BE2C (cell line): ENCODE measurements around the gene NPHP4.

Experiments used
- DNase-seq: peaks from one replicate; pipeline ENCODE4 v3.0.0-alpha.2; 2020
- H3K27me3 ChIP-seq: fragments of 250-450 bp; sonication (Bioruptor Pico); 2 replicates; pipeline ENCODE4 v1.5.1; 2020; ENCODE audit warnings: mild to moderate bottlenecking
- H3K36me3 ChIP-seq: fragments of 250-450 bp; sonication (Bioruptor Pico); 2 replicates; pipeline ENCODE4 v1.5.1; 2020; ENCODE audit warnings: mild to moderate bottlenecking
- H3K4me1 ChIP-seq: fragments of 250-450 bp; sonication (Bioruptor Pico); 2 replicates; pipeline ENCODE4 v1.5.1; 2020
- H3K4me3 ChIP-seq: 2 replicates; pipeline ENCODE4 v1.5.1; 2011; ENCODE audit warnings: low read depth, low read length
- H3K9me3 ChIP-seq: fragments of 250-450 bp; sonication (Bioruptor Pico); 2 replicates; pipeline ENCODE4 v1.5.1; 2020
- CTCF ChIP-seq: IDR thresholded peaks from 2 replicates; pipeline ENCODE4 v1.5.1; 2012; ENCODE audit warnings: mild to moderate bottlenecking, low read depth, low read length

The NPHP4 gene

GRCh38 chr1:5820026-5820421 lies 172.2 kb downstream of the NPHP4 start:
- H3K9me3 ChIP-seq, result no peaks in the 10 kb centered on the region

GRCh38 chr1:5819391-5820025 lies 172.7 kb downstream of the NPHP4 start:
- H3K4me1 ChIP-seq, result no peaks in the 10 kb centered on the region

More at GRCh38 chr1:5820026-5820421, 172.2 kb downstream of the NPHP4 start:
- no peak for DNase-seq
- TF ChIP-seq CTCF, result no peak
- Histone ChIP-seq H3K4me1 (no peaks in the 10 kb centered on the region), H3K4me3 (no peak overlapping the region), H3K27me3 (no peaks in the 10 kb centered on the region), H3K36me3 (no peaks in the 10 kb centered on the region)

GRCh38 chr1:5818755-5819154 lies 173.5 kb downstream of the NPHP4 start:
- Histone ChIP-seq H3K9me3 (no peaks in the 10 kb centered on the region), H3K27me3 (no peaks in the 10 kb centered on the region), H3K4me1 (no peaks in the 10 kb centered on the region), H3K36me3 (no peaks in the 10 kb centered on the region), H3K4me3 (no peak overlapping the region)
- TF ChIP-seq CTCF, result no peak
- DNase-seq, result no peak

More at GRCh38 chr1:5819391-5820025, 172.7 kb downstream of the NPHP4 start:
- no peak for TF ChIP-seq CTCF
- H3K36me3 ChIP-seq, result no peaks in the 10 kb centered on the region
- no peak overlapping the region for H3K4me3 ChIP-seq
- no peak for DNase-seq
- H3K27me3 ChIP-seq, result no peaks in the 10 kb centered on the region
- H3K9me3 ChIP-seq, result no peaks in the 10 kb centered on the region

GRCh38 chr1:5815716-5816115 lies 176.5 kb downstream of the NPHP4 start:
- H3K4me1 ChIP-seq, result no peaks in the 10 kb centered on the region
- TF ChIP-seq CTCF, result no peak

GRCh38 chr1:5815211-5815610 lies 177.0 kb downstream of the NPHP4 start:
- H3K27me3 ChIP-seq, result no peaks in the 10 kb centered on the region
- H3K36me3 ChIP-seq, result no peaks in the 10 kb centered on the region
- DNase-seq, result no peak
- no peaks in the 10 kb centered on the region for H3K4me1 ChIP-seq
- H3K9me3 ChIP-seq, result no peaks in the 10 kb centered on the region
- no peak for TF ChIP-seq CTCF
- H3K4me3 ChIP-seq, result no peak overlapping the region

More at GRCh38 chr1:5815716-5816115, 176.5 kb downstream of the NPHP4 start:
- Histone ChIP-seq H3K4me3 (no peak overlapping the region), H3K36me3 (no peaks in the 10 kb centered on the region), H3K9me3 (no peaks in the 10 kb centered on the region), H3K27me3 (no peaks in the 10 kb centered on the region)
- no peak for DNase-seq

- no peak for TF ChIP-seq CTCF
- H3K4me1 ChIP-seq, result no peaks in the 10 kb centered on the region
- no peaks in the 10 kb centered on the region for H3K36me3 ChIP-seq
- DNase-seq, result no peak
- H3K9me3 ChIP-seq, result no peaks in the 10 kb centered on the region
- no peaks in the 10 kb centered on the region for H3K27me3 ChIP-seq
- H3K4me3 ChIP-seq, result no peak overlapping the region
These were observed 178.1 kb downstream of the NPHP4 start for GRCh38 chr1:5814046-5814619.
